HG03139 (cell line): ENCODE results near the gene CXorf66.
"Not testable (repeated sequence)": the region's sequence is repeated elsewhere in the genome, so short reads cannot be mapped to it uniquely, and the experiment has no call there.

ENCODE experiments used
- ATAC-seq: cut with Tn5 transposase; IDR thresholded peaks from one replicate; pipeline ENCODE4 v1.9.1; 2021; ENCODE audit not compliant: unreplicated experiment

Gene CXorf66

GRCh38 chrX:139965421-139965820 lies at the start of gene CXorf66:
TSS of gene CXorf66 (minus strand) at chrX:139965521. CDS start at chrX:139965496, 25 bp downstream.
- ATAC-seq: no peak

GRCh38 chrX:139982856-139983255 lies 17.5 kb upstream of the CXorf66 start:
- no peak for ATAC-seq

GRCh38 chrX:139974471-139974870 lies 9.2 kb upstream of the CXorf66 start:
- no peak for ATAC-seq

GRCh38 chrX:139972629-139973624 lies 7.6 kb upstream of the CXorf66 start:
- ATAC-seq: no peak

- no peak for ATAC-seq
Observed at GRCh38 chrX:139972113-139972512, 6.8 kb upstream of the CXorf66 start.

GRCh38 chrX:139971394-139971749 lies 6.1 kb upstream of the CXorf66 start:
- no peak for ATAC-seq

- no peak for ATAC-seq
Observed at GRCh38 chrX:139969286-139969685, 4.0 kb upstream of the CXorf66 start.

GRCh38 chrX:139967750-139968149 lies 2.4 kb upstream of the CXorf66 start:
- no peak for ATAC-seq

GRCh38 chrX:139967300-139967699 lies 2.0 kb upstream of the CXorf66 start:
- no peak for ATAC-seq

- not testable (repeated sequence) for ATAC-seq
Observed at GRCh38 chrX:139966159-139966558, 838 bp upstream of the CXorf66 start.

- not testable (repeated sequence) for ATAC-seq
Observed at GRCh38 chrX:139961091-139961490, 4.2 kb downstream of the CXorf66 start.

- ATAC-seq: no peak
Observed at GRCh38 chrX:139949703-139950102, 15.6 kb downstream of the CXorf66 start.

- no peak for ATAC-seq
Observed at GRCh38 chrX:139945075-139945474, 20.2 kb downstream of the CXorf66 start.

- ATAC-seq: no peak
Observed at GRCh38 chrX:139936259-139936658, 29.1 kb downstream of the CXorf66 start.

- ATAC-seq: no peak
Observed at GRCh38 chrX:139933904-139934303, 31.4 kb downstream of the CXorf66 start.

GRCh38 chrX:139932901-139933796 lies 32.2 kb downstream of the CXorf66 start, which contains the start of gene ATP11C:
TSS of gene ATP11C (minus strand) at chrX:139933053. CDS start at chrX:139932042, 1,011 bp downstream.
- ATAC-seq: peak; percentile 73

- peak; percentile 44 for ATAC-seq
Observed at GRCh38 chrX:139932073-139932900, 33.0 kb downstream of the CXorf66 start.

GRCh38 chrX:139931646-139932072 lies 33.7 kb downstream of the CXorf66 start:
- ATAC-seq: no peak

GRCh38 chrX:139930916-139931645 lies 34.2 kb downstream of the CXorf66 start:
- ATAC-seq: no peak

GRCh38 chrX:139930401-139930800 lies 34.9 kb downstream of the CXorf66 start:
- ATAC-seq: no peak
